HepG2 (cell line): Measurements from ENCODE around the gene GIMAP8. TPM values are rescaled to one million over a fixed set of nuclear protein-coding genes. Genes with fewer than 3 reads are reported as not detected.

Source experiments
- ATAC-seq: fragments of 200-7000 bp; cut with Tn5 transposase; 3 replicates; pipeline ENCODE4 v1.9.1; 2020; ENCODE audit warnings: mild to moderate bottlenecking, moderate library complexity
- BruUV-seq: library from RNA; stranded (reverse); fragments of 400-500 nt; replicated peaks from 2 replicates; lab custom pipeline; 2021; lab: Mats Ljungman, UMichigan
- CTCF ChIA-PET: fragments of 300-600 bp; formaldehyde crosslinking; extraction: SDS; loops from one replicate; lab custom pipeline; 2021; ENCODE audit warnings: low total read pairs, inconsistent platforms, low intra/inter-chr PET ratio; lab: Yijun Ruan, JAX
- POLR2A ChIA-PET: fragments of 350-600 bp; sonication (Branson Sonifier 250); formaldehyde crosslinking; loops from one replicate; lab custom pipeline; 2020; ENCODE audit warnings: antibody characterized with exemption, inconsistent platforms; lab: Yijun Ruan, JAX
- DNase-seq: peaks from one replicate; pipeline ENCODE4 v3.0.0-alpha.2; 2015; ENCODE audit warnings: low spot score
- FAIRE-seq: peaks from 3 replicates; lab custom pipeline; 2011; peaks lifted over from hg19 to GRCh38; lab: Jason Lieb, UNC
- H2AFZ ChIP-seq: one replicate; pipeline ENCODE4 v1.6.1; 2011; ENCODE audit warnings: low read length, inconsistent platforms
- H3K27ac ChIP-seq: fragments of 300-600 bp; 3 replicates; pipeline ENCODE4 v1.8.0; 2011; ENCODE audit warnings: mixed run types, mild to moderate bottlenecking, mixed read lengths, low read length, inconsistent platforms; ENCODE audit not compliant: insufficient read depth; ENCODE audit errors: extremely low read length
- H3K27me3 ChIP-seq, 2 experiments: fragments of 200-600 bp in 1 of 2; 2 replicates in 1 of 2; 3 replicates in 1 of 2; pipeline versions ENCODE4 v1.6.0 to v1.8.0; 2011; ENCODE audit warnings: low read length in 2 of 2, mild to moderate bottlenecking in 2 of 2, moderate library complexity in 2 of 2, inconsistent platforms in 1 of 2; ENCODE audit not compliant: insufficient read depth in 2 of 2, control insufficient read depth in 1 of 2
- H3K36me3 ChIP-seq, 2 experiments: fragments of 200-600 bp in 1 of 2; replicated peaks in 1 of 2; 2 replicates in 1 of 2; 3 replicates in 1 of 2; pipeline versions ENCODE4 v1.5.1 to v1.8.0; 2011; ENCODE audit warnings: low read length in 2 of 2, inconsistent platforms in 1 of 2; ENCODE audit not compliant: insufficient read depth in 2 of 2, control insufficient read depth in 1 of 2
- H3K4me1 ChIP-seq: 2 replicates; pipeline ENCODE4 v1.5.1; 2012; ENCODE audit warnings: low read length, inconsistent platforms; ENCODE audit not compliant: insufficient read depth
- H3K4me2 ChIP-seq: 2 replicates; pipeline ENCODE4 v1.6.0; 2011; ENCODE audit warnings: low read depth, low read length, inconsistent platforms
- H3K4me3 ChIP-seq, 3 experiments: fragments of 200-600 bp in 1 of 3; sonication (generic), shearing (Covaris generic) in 1 of 3; replicated peaks in 1 of 3; 2 replicates each; pipeline ENCODE4 v1.5.1; 2011 to 2016; ENCODE audit warnings: low read length in 3 of 3, inconsistent platforms in 2 of 3, low read depth in 2 of 3, mild to moderate bottlenecking in 2 of 3, control low read depth in 1 of 3, mixed read lengths in 1 of 3; ENCODE audit not compliant: insufficient read depth in 1 of 3
- H3K79me2 ChIP-seq: one replicate; pipeline ENCODE4 v1.6.1; 2011; ENCODE audit warnings: low read length, inconsistent platforms; ENCODE audit not compliant: insufficient read depth
- H3K9ac ChIP-seq: 2 replicates; pipeline ENCODE4 v1.6.0; 2011; ENCODE audit warnings: mild to moderate bottlenecking, low read depth, low read length, inconsistent platforms; ENCODE audit not compliant: insufficient read depth
- H3K9me3 ChIP-seq: 2 replicates; pipeline ENCODE4 v1.5.1; 2012; ENCODE audit warnings: mild to moderate bottlenecking, low read length
- H4K20me1 ChIP-seq: 2 replicates; pipeline ENCODE4 v1.6.0; 2011; ENCODE audit warnings: inconsistent platforms, mild to moderate bottlenecking, low read length, moderate library complexity; ENCODE audit not compliant: insufficient read depth
- BHLHE40 ChIP-seq: IDR thresholded peaks from 2 replicates; pipeline ENCODE4 v1.6.1; 2011; ENCODE audit warnings: low read length, improper control_type of control experiment
- CAMTA2 ChIP-seq: sonication (generic); formaldehyde crosslinking; IDR thresholded peaks from 2 replicates; pipeline ENCODE4 v1.4.0; 2020; ENCODE audit warnings: mild to moderate bottlenecking, missing genetic modification reagents, borderline replicate concordance
- FOXC1 ChIP-seq: sonication (generic); formaldehyde crosslinking; IDR thresholded peaks from 2 replicates; pipeline ENCODE4 v1.8.0; 2022; ENCODE audit warnings: mild to moderate bottlenecking, missing genetic modification reagents, borderline replicate concordance
- GABPB1 ChIP-seq: IDR thresholded peaks from 2 replicates; pipeline ENCODE4 v1.6.1; 2016; ENCODE audit warnings: mild to moderate bottlenecking, missing genetic modification reagents, moderate library complexity, missing compliant biosample characterization
- HIVEP1 ChIP-seq: sonication (generic); formaldehyde crosslinking; IDR thresholded peaks from 2 replicates; pipeline ENCODE4 v1.4.0; 2020; ENCODE audit warnings: mild to moderate bottlenecking, missing genetic modification reagents
- KDM5B ChIP-seq: sonication (generic); formaldehyde crosslinking; IDR thresholded peaks from 2 replicates; pipeline ENCODE4 v1.4.0; 2020; ENCODE audit warnings: missing genetic modification reagents, mild to moderate bottlenecking, borderline replicate concordance
- NCOA1 ChIP-seq: sonication (generic); formaldehyde crosslinking; IDR thresholded peaks from 2 replicates; pipeline ENCODE4 v1.9.0; 2021; ENCODE audit warnings: missing genetic modification reagents
- NR1H2 ChIP-seq: sonication (generic); formaldehyde crosslinking; IDR thresholded peaks from 2 replicates; pipeline ENCODE4 v1.8.1; 2022; ENCODE audit warnings: low read depth, missing genetic modification reagents, borderline replicate concordance
- PPARG ChIP-seq: conservative IDR thresholded peaks from 2 replicates; pipeline ENCODE4 v1.6.1; 2016; ENCODE audit warnings: missing biosample characterization, missing genetic modification reagents
- RORA ChIP-seq: sonication (generic); formaldehyde crosslinking; IDR thresholded peaks from 2 replicates; pipeline ENCODE4 v1.5.0; 2020; ENCODE audit warnings: mild to moderate bottlenecking, missing genetic modification reagents, moderate library complexity
- SCMH1 ChIP-seq: sonication (generic); formaldehyde crosslinking; IDR thresholded peaks from 2 replicates; pipeline ENCODE4 v1.9.0; 2021; ENCODE audit warnings: missing genetic modification reagents, mild to moderate bottlenecking, borderline replicate concordance
- TBL1XR1 ChIP-seq: fragments of 150-350 bp; IDR thresholded peaks from 2 replicates; pipeline ENCODE4 v1.6.1; 2014; ENCODE audit warnings: borderline replicate concordance, low read length; ENCODE audit not compliant: partially characterized antibody
- ZMAT3 ChIP-seq: sonication (generic); formaldehyde crosslinking; conservative IDR thresholded peaks from 2 replicates; pipeline ENCODE4 v1.7.0; 2021; ENCODE audit warnings: missing genetic modification reagents
- ZNF205 ChIP-seq: IDR thresholded peaks from 2 replicates; pipeline ENCODE4 v1.6.1; 2018; ENCODE audit warnings: missing biosample characterization, missing genetic modification reagents
- ZNF232 ChIP-seq: sonication (generic); formaldehyde crosslinking; IDR thresholded peaks from 2 replicates; pipeline ENCODE4 v1.4.0; 2020; ENCODE audit warnings: missing genetic modification reagents, borderline replicate concordance
- ZSCAN21 ChIP-seq: sonication (generic); formaldehyde crosslinking; IDR thresholded peaks from 2 replicates; pipeline ENCODE4 v1.8.0; 2022; ENCODE audit warnings: mild to moderate bottlenecking, missing genetic modification reagents, moderate library complexity, borderline replicate concordance
- WGBS: methylation state at CpG from one replicate; pipeline ENCODE4 v1.1.6; 2017; ENCODE audit warnings: low lambda C conversion rate; 5-methylcytosine and 5-hydroxymethylcytosine counted together
- in situ Hi-C: cut with HindIII; loops from 2 replicates; pipeline ENCODE4 v1.10.0; 2017; ENCODE audit warnings: low pct_unique_long_range_greater_than_20kb; ENCODE audit not compliant: extremely low pct_ligation_motif_present
- intact Hi-C: fragments of 100-400 bp; cut with micrococcal nuclease; formaldehyde crosslinking; loops from one replicate; pipeline ENCODE4 v1.10.0; 2022; ENCODE audit not compliant: unreplicated experiment
- polyA plus RNA-seq, 8 experiments: library from polyadenylated mRNA; depleted of rRNA in 3 of 8; stranded (reverse) in 7 of 8; unstranded in 1 of 8; fragments of >200 nt; fragmentation: Illumina TruSeq in 4 of 8; extraction: Trizol in 4 of 8; gene quantifications; 2 replicates each; pipeline versions ENCODE4 v1.2.1 to v1.2.3, GENCODE V29; 2011 to 2016; ENCODE audit warnings: low read depth in 4 of 8, missing spikeins in 1 of 8, mixed read lengths in 1 of 8; ENCODE audit not compliant: insufficient read depth in 1 of 8
- total RNA-seq, 5 experiments: library from RNA; depleted of rRNA; stranded (reverse); fragments of >200 nt; fragmentation: Illumina TruSeq; extraction: Trizol; gene quantifications; 2 replicates each; pipeline ENCODE4 v1.2.3, GENCODE V29; 2016; ENCODE audit warnings: low read depth in 1 of 5
- TF ChIP-seq, protein P1 (sequence below): sonication (generic); formaldehyde crosslinking; IDR thresholded peaks from 2 replicates; pipeline ENCODE4 v1.4.0; 2020; ENCODE audit warnings: mild to moderate bottlenecking, missing genetic modification reagents
- TF ChIP-seq, protein P2 (sequence below): sonication (generic); formaldehyde crosslinking; IDR thresholded peaks from 2 replicates; pipeline ENCODE4 v1.9.0; 2022; ENCODE audit warnings: missing genetic modification reagents, mild to moderate bottlenecking, borderline replicate concordance
- TF ChIP-seq, protein P3 (sequence below): IDR thresholded peaks from 2 replicates; pipeline ENCODE4 v1.6.1; 2016
- TF ChIP-seq, protein P4 (sequence below): sonication (generic); formaldehyde crosslinking; IDR thresholded peaks from 2 replicates; pipeline ENCODE4; 2020; ENCODE audit warnings: missing genetic modification reagents, mild to moderate bottlenecking, borderline replicate concordance

Gene GIMAP8
- total and polyA plus RNA-seq, 2 of the 13 experiments (the other 11 are each of a cell fraction or from before 2014, with no cell fraction given): not detected

DNA sequence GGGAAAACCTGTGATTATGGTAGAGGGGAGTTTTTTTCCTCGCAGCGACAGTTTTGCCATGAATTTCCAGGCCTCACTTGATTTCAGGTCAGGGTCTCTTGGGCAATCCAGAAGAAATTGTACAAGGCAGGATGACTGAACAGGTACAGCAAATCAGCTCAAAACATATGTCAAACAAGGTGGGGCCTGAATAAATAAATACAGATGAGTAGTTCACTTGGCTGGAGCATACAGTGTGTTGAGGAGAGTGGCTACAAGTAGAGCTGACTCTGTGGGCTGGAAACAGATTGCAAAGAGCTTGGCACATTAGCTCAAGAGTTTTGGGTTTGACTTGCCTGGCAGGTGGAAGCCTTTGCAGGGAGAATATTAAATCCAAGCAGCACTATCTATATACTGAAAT, 15.0 kb downstream of the GIMAP8 start:
- no peak overlapping the region for H3K27ac ChIP-seq
- WGBS: 84% methylated on average over 2 of the region's 2 CpGs
- no TSS peak for BruUV-seq
- H3K27me3 ChIP-seq: peaks cover 0 to 20% of the 10 kb centered on the region in 2 experiments; a peak in 3 of 5 replicates
- no peak for FAIRE-seq
- TF ChIP-seq, protein P1, sequence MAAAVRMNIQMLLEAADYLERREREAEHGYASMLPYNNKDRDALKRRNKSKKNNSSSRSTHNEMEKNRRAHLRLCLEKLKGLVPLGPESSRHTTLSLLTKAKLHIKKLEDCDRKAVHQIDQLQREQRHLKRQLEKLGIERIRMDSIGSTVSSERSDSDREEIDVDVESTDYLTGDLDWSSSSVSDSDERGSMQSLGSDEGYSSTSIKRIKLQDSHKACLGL: no peak
- TF ChIP-seq, protein P2, sequence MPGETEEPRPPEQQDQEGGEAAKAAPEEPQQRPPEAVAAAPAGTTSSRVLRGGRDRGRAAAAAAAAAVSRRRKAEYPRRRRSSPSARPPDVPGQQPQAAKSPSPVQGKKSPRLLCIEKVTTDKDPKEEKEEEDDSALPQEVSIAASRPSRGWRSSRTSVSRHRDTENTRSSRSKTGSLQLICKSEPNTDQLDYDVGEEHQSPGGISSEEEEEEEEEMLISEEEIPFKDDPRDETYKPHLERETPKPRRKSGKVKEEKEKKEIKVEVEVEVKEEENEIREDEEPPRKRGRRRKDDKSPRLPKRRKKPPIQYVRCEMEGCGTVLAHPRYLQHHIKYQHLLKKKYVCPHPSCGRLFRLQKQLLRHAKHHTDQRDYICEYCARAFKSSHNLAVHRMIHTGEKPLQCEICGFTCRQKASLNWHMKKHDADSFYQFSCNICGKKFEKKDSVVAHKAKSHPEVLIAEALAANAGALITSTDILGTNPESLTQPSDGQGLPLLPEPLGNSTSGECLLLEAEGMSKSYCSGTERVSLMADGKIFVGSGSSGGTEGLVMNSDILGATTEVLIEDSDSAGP (CRISPR knock-in tag): no peak
- TF ChIP-seq, protein P3, sequence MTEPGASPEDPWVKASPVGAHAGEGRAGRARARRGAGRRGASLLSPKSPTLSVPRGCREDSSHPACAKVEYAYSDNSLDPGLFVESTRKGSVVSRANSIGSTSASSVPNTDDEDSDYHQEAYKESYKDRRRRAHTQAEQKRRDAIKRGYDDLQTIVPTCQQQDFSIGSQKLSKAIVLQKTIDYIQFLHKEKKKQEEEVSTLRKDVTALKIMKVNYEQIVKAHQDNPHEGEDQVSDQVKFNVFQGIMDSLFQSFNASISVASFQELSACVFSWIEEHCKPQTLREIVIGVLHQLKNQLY (CRISPR knock-in tag): no peak
- TF ChIP-seq CAMTA2 (CRISPR knock-in tag) (no peak), RORA (CRISPR knock-in tag) (no peak), PPARG (CRISPR knock-in tag) (no peak), ZMAT3 (CRISPR knock-in tag) (no peak), HIVEP1 (CRISPR knock-in tag) (no peak), ZSCAN21 (no peak), ZNF205 (no peak), TBL1XR1 (no peak), FOXC1 (CRISPR knock-in tag) (no peak), GABPB1 (CRISPR knock-in tag) (no peak), ZNF232 (CRISPR knock-in tag) (no peak), KDM5B (CRISPR knock-in tag) (no peak), BHLHE40 (no peak), NR1H2 (CRISPR knock-in tag) (no peak), NCOA1 (no peak), SCMH1 (no peak)
- TF ChIP-seq, protein P4, sequence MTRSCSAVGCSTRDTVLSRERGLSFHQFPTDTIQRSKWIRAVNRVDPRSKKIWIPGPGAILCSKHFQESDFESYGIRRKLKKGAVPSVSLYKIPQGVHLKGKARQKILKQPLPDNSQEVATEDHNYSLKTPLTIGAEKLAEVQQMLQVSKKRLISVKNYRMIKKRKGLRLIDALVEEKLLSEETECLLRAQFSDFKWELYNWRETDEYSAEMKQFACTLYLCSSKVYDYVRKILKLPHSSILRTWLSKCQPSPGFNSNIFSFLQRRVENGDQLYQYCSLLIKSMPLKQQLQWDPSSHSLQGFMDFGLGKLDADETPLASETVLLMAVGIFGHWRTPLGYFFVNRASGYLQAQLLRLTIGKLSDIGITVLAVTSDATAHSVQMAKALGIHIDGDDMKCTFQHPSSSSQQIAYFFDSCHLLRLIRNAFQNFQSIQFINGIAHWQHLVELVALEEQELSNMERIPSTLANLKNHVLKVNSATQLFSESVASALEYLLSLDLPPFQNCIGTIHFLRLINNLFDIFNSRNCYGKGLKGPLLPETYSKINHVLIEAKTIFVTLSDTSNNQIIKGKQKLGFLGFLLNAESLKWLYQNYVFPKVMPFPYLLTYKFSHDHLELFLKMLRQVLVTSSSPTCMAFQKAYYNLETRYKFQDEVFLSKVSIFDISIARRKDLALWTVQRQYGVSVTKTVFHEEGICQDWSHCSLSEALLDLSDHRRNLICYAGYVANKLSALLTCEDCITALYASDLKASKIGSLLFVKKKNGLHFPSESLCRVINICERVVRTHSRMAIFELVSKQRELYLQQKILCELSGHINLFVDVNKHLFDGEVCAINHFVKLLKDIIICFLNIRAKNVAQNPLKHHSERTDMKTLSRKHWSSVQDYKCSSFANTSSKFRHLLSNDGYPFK (CRISPR knock-in tag): no peak
- H3K4me1 ChIP-seq: no peaks in the 10 kb centered on the region
- ATAC-seq: no peak
- intact Hi-C loops: no loop called here
- H4K20me1 ChIP-seq: no peaks in the 10 kb centered on the region
- no peak overlapping the region for H3K4me3 ChIP-seq
- no peak overlapping the region for H3K9ac ChIP-seq
- no peaks in the 10 kb centered on the region for H3K36me3 ChIP-seq
- H3K4me2 ChIP-seq: no peak overlapping the region
- H3K9me3 ChIP-seq: no peaks in the 10 kb centered on the region
- H3K79me2 ChIP-seq: no peaks in the 10 kb centered on the region
- H2AFZ ChIP-seq: no peak overlapping the region
- ChIA-PET CTCF (no interaction called here), POLR2A (no interaction called here)
- no peak for DNase-seq
- in situ Hi-C loops: no loop called here
